ENCODE results near the gene CEACAM19. TPM values are rescaled to one million over a fixed set of nuclear protein-coding genes. Genes with fewer than 3 reads are reported as not detected.

CEACAM19 gene
- total and polyA plus RNA-seq, 2 of the 8 experiments (the other 6 are each of a cell fraction or from before 2014, with no cell fraction given), result 3.1 to 3.4 TPM

- no peak for TF ChIP-seq KDM4A (IDR thresholded peaks at IDR 0.05; ENCODE audit: low read depth, low read length, severe bottlenecking)
- Histone ChIP-seq H3K23me2 (ENCODE audit: low read depth, low read length) (no peaks in the 10 kb centered on the region), H2BK20ac (ENCODE audit: low read length) (no peak overlapping the region), H3K36me3 (ENCODE audit: control insufficient read depth in 2 of 4, insufficient read depth in 4 of 4, low read length in 3 of 4) (no peaks in the 10 kb centered on the region), H3K27ac (ENCODE audit: low read depth, low read length) (no peak overlapping the region), H3K4me2 (ENCODE audit: insufficient read depth in 1 of 2, low read depth in 2 of 2, low read length in 2 of 2) (no peak overlapping the region), H2AFZ (ENCODE audit: low read length) (no peak overlapping the region), H2AK5ac (ENCODE audit: low read depth, low read length) (no peak overlapping the region), H3K79me2 (ENCODE audit: control insufficient read depth in 1 of 2, insufficient read depth in 2 of 2, low read length in 2 of 2) (no peaks in the 10 kb centered on the region), H4K20me1 (replicated peaks in 1 of 2; ENCODE audit: control insufficient read depth in 1 of 2, insufficient read depth in 2 of 2, low read length in 2 of 2) (no peaks in the 10 kb centered on the region), H4K5ac (ENCODE audit: insufficient read length, low read depth, low read length) (no peak overlapping the region), H2BK120ac (replicated peaks; ENCODE audit: low read depth, low read length) (no peak overlapping the region), H2BK5ac (ENCODE audit: low read depth, low read length) (no peak overlapping the region), H3K4ac (replicated peaks; ENCODE audit: insufficient read length, low read depth, low read length) (no peak overlapping the region), H3K18ac (ENCODE audit: extremely low read depth, low read length) (no peak overlapping the region), H3K27me3 (replicated peaks in 1 of 4; ENCODE audit: control insufficient read depth in 3 of 4, extremely low read depth in 1 of 4, insufficient read depth in 3 of 4, low read length in 3 of 4) (no peaks in the 10 kb centered on the region; a peak in 1 of 7 replicates), H3K9ac (replicated peaks in 1 of 4; ENCODE audit: extremely low read depth in 1 of 4, low read depth in 3 of 4, low read length in 3 of 4) (no peak overlapping the region), H2BK15ac (ENCODE audit: low read length) (0 out of 2 replicates have a peak overlapping the region, but pooled peaks have one; percentile 61), H3K14ac (ENCODE audit: insufficient read length) (no peak overlapping the region), H4K91ac (replicated peaks; ENCODE audit: insufficient read length, low read length) (no peak overlapping the region), H3K56ac (replicated peaks; ENCODE audit: insufficient read length, low read depth, low read length) (no peak overlapping the region), H4K8ac (ENCODE audit: extremely low read depth, insufficient read depth, low read length) (no peak overlapping the region), H3K4me3 (ENCODE audit: extremely low read depth in 1 of 4, insufficient read depth in 2 of 4, low read depth in 3 of 4, low read length in 4 of 4) (no peak overlapping the region), H3K4me1 (replicated peaks in 1 of 4; ENCODE audit: control insufficient read depth in 3 of 4, insufficient read depth in 4 of 4, low read length in 3 of 4) (no peaks in the 10 kb centered on the region), H3K9me3 (ENCODE audit: insufficient read depth in 2 of 2, low read depth in 1 of 2, low read length in 1 of 2) (no peaks in the 10 kb centered on the region), H2BK12ac (ENCODE audit: low read depth, low read length) (no peak overlapping the region), H3K23ac (ENCODE audit: insufficient read length) (no peak overlapping the region), H3K79me1 (ENCODE audit: low read depth, low read length) (no peaks in the 10 kb centered on the region)
- FAIRE-seq (no peak), DNase-seq (ENCODE audit: low read depth in 1 of 2, low spot score in 2 of 2) (no peak)
- 84% methylated on average over 6 of the region's 6 CpGs; no CpG with 5 or more reads in 1 of the 2 experiments for WGBS, 2 experiments (ENCODE audit: extremely low coverage in 1 of 2, insufficient coverage in 1 of 2, insufficient read length in 1 of 2, insufficient replicate concordance in 2 of 2, low coverage in 1 of 2, low lambda C conversion rate in 2 of 2, missing lambda C conversion rate in 1 of 2)
- CTCF ChIA-PET (ENCODE audit: partially characterized antibody), result interaction anchor here (0.8 to 20.6 kb wide), 14 partner anchors 10 to 157 kb away, joined by 3 to 468 read pairs (median 4); partner anchors contain the start of gene NECTIN2
- POLR2A ChIA-PET (ENCODE audit: partially characterized antibody), result interaction anchor here (0.6 to 2.3 kb wide), 4 partner anchors 10 to 23 kb away, joined by 3 to 4 read pairs (median 3); partner anchors contain the start of gene BCL3
These were observed 56.9 kb downstream of the CEACAM19 start for GRCh38 chr19:44728178-44728577.
